Embryonic facial prominence (tissue), 1 donor: ENCODE measurements around the gene PPP1R11.

Source experiments
- DNase-seq: peaks from one replicate; pipeline ENCODE4 v3.0.0-alpha.2; 2016; ENCODE audit errors: extremely low spot score

The PPP1R11 gene

DNA sequence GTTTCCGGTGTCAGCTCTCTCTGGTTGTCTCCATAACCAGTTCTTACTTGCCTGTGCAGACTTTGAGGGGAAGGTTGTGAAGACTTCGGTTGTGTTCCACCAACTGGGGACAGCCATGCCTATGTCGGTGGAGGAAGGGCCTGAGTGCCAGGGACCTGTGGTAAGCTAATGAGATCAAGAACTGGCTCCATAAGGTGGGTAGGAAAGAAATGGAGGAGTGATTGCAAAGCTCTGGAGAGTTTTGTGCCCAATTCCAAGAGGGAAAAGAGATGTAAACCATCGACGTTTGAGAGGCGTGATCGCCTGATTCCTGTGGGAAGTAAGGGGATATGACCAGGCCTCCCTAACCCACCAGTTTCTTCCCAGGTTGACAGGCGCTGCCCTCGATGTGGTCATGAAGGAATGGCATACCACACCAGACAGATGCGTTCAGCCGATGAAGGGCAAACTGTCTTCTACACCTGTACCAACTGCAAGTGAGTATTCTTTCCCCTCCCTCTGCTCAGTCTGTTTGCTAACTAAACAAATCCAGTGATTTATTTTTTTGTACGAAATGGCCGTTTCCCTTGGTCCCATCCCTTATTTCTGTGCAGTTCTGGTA is 5.0 kb upstream of the PPP1R11 start:
- DNase-seq, result no peak

DNA sequence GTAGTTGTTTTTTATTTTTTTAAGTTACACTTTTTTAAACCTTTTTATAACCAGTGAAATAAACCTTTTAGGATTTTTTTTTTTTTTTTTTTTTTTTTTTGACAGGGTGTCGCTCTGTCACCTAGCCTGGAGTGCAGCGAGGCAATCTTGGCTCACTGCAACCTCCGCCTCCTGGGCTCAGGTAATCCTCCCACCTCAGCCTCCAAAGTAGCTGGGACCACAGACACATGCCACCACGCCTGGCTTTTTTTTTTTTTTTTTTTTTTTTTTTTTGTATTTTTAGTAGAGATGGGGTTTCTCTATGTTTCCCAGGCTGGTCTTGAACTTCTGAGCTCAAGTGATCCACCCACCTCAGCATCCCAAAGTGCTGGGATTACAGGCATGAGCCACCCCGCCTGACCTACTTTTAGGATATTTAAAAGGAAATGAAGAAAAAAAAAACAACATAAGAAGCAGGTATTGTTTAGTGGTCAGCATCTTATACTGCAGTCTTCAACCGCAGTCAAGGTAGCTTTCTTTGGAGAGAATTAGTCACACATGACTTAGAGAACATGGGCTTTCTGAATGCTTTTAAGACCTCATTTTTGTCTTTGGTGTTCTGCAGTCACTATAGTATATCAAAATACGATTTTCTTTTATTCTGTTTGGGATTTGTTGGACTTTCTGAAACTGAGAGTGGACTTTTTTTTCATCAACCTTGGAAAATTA is 4.4 kb upstream of the PPP1R11 start:
- no peak for DNase-seq

DNA sequence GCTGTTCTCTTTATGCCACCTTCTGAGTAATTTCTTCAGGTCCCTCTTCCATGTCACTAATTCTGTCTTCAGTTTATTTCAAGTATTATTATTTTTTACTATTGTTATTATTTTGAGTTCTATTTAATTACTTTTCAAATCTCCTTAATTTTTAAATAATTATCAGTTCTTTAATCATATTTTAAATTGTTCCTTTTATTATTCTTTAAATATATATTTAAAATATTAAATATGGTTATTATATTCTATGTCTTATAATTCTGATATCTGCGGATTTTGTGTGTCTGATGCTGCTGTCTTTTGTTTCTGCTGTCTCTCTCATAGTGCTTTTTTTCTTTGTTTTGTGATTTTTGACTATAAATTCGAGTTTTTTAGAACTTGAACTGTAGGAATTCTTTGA is 3.7 kb upstream of the PPP1R11 start:
- no peak for DNase-seq

DNA sequence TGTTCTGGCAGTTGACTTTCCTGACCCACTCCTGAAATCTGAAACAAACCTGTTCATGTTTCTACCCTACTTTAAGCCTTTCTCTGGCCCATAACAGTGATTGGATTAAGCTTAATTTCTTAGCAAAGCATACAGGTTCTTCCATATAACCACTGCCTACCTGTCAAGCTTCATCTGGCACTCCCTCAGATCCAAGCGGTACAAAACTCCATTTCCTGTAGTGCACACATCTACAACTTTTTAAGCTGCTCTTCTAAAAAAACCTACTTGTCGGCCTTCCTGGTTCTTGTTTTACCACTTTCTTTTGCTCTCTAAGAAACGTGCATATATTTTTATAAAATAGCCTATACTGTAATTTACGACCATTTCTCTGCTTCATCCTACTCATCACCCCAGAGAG is 916 bp upstream of the PPP1R11 start:
- DNase-seq, result no peak

DNA sequence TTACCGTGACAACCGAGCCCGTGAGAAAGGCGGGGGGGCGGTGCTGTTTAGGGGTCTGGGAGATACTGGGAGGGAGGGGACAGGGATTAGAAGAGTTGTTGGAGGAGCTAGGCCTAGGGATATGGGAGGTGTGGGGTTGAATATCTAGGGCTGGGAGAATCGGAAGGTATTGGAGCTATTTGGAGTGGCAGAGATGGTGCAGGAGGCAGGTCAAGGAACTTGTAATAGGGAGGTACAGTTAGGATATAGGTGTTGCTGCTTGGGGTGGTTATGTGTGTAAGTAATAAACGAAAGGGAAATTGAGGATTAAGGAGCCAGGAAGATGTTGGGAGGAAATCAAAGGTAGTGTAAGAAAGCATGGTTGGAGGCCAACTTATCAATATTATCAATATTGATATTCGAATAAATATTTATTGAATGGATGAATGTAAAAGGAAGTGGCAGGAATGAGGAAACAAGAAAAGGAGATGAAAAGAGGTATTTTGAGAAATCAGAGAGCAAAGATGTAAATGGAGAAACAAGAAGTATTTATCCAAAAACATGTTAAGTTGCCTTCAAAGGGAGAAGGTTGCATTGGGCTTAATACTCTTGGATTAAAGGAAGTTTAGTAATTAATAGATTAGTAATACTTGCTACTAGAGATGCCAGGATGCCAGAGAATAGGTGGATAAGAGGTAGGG is 602 bp downstream of the PPP1R11 start:
- no peak for DNase-seq

DNA sequence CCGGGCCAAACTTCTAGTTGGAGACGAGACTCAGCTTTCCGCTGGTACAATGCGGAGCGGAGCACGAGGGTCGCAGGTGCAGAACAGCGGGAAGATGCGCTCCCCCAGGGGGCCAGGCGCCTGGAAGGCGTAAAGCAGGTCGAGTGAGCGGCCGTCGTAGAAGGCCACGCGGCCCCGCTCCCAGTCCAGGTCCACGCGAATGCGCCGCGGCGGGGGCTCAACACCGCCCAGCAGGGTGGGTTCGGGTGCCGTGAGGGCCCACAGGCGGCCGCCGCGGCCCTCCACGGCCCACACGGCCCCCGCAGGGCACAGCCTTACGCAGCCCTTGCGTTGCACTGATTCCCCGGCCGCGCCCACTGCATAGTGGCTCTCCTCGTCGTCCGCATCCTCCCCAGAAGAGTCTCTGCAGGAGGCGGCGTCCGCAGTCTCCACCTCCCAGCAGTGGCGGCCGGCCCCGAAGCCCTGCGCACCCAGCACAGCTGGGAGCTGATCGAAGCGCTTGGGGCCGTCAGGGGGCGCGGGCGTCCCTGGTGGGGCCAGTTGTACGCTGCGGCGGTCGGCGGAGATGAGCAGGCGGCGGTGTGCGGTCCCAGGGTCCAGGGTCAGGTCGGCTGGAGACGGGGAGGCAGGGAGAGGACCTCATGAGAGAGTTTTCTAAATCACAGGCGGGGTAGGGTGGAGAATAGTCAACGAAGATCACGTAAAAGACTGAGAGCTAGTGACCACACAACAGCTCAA is 4.3 kb downstream of the PPP1R11 start:
- DNase-seq, result no peak

DNA sequence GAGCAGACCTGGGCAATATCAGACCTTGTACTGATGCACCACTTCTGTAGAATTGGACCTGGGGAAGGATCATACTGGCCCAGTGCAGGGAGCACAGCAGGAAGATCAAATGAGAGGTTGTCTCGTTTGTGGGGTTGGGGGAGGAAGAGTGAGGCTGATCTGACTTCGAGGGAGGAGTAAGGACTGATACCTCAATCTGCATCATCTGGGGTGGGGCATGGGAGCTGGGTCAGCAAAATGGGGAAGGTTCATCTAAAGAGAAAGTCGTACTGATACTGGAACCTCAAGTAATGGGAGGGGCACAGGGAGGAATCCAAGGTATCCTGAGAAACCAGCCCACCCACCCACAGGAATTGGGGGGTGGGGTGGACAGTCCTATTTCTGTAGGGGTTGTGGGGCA is 4.9 kb downstream of the PPP1R11 start:
- DNase-seq, result no peak

DNA sequence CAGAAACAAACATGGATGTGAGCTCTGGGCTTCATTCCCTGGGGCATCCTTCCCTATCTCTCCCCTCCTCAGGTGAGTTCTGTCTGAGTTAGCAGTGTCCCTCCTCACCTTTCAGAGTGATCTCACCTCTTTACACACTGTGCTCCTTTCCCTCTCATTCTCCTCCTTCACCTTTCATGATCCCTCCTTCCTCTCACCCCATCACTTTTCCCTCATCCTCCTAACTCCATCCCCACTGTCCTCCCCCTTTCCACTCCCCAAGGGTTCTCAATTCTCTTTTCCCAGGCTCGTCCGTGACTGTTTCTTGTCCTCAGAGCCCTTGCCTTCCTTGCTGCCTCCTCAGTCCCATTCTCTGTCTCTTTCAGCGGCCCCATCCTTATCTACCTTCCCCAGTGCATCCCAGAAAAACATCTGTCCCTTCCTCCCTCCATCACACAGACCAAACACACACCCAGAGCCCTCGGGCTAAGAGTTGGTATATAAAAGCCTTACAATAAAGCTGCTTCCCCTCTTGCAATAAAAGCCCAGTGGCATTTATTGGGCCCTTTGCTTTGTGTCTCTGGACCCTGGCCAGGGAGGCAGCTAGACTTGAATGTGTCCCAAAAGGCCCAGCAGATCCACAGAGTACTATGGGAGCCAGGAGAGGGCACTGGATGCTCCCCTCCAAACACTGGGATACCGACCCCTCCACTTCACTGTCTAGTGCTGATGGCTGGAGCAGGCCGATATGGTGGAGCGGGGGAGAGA is 6.7 kb downstream of the PPP1R11 start:
- DNase-seq, result no peak

DNA sequence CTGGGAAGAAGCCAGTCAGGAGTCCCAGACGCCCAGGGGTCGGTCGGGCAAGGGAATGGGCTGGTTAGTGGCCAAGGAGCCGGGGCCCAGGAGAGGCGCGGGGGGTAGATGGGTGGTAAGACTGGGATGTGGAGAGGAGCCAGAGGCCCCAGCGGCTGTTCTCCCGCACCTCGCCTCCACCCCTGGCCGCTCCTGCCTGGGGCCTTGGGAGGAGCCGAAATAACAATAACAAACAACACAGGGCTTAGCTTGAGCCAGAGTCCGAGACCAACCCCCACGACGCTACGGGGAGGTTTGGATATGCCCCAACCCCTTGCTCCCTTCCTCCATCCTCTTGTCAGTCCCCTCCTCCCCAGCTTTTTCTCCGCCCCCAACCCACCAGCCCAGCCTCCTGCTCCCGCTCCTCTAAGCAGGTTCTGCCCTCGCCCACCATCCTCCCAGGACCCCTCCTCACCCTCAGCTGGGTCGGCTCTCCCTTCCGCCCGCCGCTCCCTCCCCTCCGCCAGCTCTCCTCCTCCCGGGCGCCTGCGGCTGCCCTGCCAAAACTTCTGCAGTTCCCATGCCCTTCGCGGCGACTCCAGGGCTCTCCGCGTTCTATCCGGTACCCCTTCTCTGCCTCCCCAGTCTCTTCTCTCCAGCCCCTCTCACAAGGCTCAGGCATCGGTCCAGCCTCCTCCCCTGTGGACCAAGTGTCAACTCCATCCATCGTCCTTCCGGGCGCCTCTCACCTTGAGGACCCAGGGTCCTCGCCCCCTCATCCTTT is 7.5 kb downstream of the PPP1R11 start:
- no peak for DNase-seq

DNA sequence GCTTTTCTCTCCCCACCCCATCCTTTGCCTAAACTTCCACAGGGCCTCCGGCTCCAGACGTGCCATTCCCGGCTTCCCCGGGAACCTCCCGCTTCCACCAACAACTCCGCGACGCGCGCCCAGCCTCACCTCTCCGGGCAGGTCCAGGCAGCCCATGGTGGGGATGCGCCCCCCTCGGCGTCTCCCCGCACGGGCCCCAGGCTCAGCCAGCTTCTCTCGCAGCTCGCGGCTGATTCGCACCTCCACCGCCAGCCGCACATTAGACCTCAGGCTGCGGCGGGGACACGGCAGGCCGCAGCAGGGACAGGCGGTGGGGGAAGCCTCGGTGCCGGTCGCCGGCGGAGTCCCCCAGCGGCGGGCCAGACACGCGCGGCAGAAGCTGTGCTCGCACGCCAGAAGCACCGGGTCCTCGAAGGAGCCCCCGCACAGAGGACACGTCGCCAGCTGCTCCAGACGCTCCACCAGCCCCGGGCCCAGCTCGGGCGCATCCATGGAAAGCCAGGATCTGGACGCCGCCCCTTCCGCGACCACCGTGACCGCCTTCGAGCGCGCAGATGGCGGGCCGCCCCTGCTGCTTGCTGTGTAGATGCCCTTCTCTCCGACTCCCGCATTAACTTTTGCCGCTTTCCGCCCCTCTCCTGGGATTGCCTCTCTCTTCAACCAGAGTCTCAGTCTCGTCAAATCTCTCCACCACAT is 8.2 kb downstream of the PPP1R11 start, which contains the start of gene RNF39:
RNF39 (minus strand) TSS at position 676 of the 696 bp plus-strand sequence; CDS start at position 492, 184 bp downstream.
- DNase-seq, result no peak

DNA sequence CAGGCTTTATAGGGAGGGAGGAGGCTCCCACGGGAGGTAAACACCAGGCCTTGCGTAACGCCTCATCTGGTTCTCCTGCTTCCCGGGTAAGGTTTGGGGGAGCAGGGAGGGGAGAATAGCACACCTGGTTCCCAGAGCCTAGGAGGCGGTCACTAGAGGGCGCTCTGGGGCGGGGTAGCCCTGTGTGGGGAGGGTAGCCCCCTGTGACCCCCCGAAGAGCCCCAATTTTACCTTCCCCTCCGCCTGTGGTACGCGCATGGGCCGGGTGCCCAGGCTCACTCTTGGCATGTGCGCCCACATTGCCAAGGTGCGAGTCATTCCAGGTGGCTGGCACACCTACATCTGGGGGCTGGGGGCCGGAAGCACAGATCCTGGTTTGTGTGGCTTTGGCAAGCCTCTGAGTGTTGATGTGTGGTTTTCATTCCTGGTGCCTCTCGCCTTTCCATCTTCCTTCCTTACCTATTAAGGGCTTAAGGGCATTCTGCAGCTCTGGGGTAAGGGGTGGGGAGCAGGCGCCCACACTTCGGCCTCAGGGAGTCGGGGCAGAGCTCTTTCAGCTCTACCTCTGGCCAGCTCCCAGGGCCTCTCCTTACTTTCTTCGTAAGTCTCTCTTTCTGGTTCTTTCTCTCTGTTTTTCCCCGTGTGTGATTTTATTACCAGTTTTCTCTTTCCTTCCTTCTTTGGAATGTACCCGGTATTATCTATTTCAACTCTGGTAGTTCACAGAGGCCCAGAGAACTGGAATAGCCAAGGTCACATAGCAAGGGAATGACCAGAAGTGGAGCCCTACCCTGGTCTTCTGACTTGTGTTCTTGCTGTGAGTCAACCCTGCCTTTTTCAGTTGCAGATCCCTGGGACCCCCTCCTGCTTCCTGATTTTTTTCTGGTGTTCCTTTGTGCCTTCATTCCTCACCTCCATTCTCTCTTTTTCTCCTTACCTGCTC is 9.1 kb downstream of the PPP1R11 start:
- DNase-seq, result no peak

DNA sequence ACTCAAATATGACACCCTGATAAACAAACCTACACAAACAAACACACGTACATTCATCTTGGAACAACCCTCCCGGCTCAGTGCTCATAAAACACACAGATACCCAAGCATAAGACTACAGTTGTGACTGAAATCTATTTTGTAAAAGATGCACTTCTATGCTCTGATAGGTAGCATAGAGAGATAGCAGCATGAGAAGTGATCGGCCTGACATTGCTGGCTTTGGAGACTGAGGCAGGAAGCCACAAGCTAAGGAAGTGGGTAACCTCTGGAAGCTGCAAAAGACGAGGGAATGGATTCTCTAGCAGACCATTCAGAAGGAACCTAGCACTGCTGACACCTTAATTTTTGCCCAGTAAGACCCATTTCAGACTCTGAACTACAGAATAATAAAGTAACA is 10.2 kb downstream of the PPP1R11 start:
- no peak for DNase-seq

DNA sequence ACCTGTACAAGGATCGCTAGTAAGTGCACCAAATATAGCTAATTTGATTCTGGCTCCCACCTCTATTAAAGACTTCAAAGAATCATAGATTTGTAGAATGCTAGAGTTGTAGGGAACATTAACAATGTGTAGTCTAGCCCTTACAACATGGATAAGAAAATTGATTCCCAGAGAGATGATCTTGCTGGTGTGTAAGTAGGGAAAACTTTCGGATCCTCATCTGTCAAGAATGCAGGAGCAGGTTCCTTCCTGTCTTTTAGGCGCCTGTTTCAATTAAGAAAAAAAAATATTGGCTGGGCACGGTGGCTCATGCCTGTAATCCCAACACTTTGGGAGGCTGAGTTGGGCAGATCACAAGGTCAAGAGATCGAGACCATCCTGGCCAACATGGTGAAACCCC is 20.9 kb downstream of the PPP1R11 start:
- DNase-seq, result no peak

DNA sequence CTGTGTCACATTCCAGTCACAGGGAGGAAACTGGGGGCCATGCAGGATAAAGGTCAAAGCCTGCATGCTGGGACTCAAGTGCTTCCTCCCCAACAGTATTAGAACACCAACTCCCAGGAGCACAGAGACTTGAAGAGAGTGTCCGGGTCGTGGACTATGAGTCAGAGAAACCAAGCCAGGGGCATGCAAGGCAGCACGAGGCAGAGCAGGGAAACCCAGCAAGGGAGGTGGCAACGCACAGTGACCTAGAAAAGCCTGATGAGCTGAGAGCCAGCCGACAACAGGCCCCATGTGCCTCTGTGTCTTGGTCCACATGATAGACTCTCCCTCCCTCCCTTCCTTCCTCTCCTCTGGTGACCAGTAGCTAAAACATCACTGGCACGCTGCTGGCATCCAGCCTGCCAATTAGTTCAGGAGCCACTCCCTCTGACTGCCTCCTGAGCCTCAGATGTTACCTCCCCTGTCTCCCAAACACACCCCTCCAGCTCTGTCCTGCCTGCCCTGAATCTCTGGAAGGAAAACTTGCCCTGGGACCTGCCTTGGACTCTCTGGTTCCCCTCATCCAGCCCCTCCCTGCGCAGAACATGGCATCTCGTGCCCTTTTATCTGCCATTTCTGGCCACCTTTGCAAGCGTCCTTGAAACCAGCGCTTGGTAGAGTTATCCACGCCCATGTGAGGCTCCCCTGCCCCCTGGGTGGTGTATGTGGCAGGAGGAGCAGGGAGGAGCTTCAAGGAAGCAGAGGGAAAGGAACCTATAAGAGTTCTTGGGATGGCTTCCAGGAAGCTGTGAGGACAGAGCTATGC is 24.8 kb downstream of the PPP1R11 start:
- DNase-seq, result no peak

DNA sequence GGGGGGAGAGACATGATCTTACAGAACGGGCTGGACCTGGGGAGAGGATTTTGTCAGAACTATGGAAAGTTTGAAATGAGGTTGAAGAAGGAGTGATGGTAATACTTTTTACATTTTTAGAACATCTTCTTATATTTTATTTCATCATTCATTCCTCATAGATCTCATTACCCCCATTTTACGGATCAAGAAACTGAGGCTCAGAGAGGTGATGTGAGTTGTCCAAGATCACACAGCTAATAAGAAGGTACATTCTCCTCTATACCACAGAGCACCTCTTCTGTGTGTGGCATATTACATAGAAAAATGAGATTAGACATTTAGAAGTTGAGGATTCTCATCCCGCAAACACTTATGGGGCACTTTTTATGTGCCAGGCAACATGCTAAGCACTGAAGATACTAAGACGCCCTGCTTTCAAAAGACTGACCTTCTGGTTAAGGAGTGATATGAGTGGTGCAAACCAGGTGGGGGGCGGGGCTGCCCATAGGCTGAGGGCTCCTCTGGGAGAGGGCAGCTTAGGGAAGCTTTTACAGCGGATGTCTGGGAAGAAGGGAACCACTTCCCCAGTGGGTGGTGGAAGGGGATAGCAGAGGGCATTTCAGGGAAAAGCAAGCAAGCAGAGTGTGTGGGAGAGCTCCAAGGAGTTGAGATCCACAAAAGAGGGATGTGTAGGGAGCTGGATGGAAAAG is 26.0 kb downstream of the PPP1R11 start:
- DNase-seq, result no peak

DNA sequence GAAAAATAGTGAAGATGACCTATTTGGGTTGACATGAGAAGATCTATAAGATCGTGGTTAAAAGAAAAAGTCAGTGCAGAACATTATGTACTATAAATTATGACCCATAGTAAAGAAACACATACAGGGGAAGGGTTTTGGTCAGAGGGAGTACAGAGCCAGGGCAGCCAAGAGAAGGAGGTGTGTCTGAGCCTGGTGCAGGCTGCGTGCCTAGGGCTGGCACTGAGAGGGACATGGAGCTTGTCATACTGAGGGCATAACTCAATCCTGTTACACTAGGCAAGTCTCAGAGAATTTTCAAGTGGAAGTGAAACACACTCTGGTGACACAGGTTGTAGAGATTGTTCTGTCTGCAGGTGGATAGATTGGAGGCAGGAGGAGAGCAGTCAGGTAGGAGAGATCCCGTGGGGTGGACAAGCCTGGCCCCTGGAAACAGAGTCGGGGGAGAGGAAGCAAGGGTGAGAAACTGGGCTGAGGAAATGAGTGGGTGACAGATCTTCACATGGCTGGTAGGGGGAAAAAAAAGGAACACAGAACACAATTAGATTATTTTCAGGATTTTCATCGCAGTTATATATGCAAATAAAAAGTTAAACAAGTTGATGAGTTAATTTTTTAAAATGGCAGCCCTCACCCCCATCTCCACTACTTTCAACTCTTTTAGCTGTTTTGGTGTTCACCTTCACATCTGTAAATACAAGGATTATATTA is 27.1 kb downstream of the PPP1R11 start:
- DNase-seq, result no peak

DNA sequence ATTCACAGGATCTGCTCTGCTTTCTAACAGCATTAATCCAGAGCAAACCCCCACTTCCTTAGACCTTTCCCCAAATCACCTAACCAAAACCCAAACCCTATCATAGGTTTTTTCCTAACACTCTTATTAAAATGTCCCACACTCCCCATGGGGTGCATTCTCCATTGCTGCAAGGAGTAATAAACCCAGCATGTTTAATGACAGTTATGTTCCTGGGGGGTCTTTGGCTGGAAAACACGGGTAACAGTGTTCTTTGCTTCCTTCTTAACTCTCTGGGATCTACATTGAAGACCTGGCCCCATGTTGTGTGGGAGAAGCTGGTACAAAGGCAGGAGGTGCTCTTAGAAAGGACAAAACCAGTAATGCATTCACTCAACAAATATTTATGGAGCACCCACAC is 29.8 kb downstream of the PPP1R11 start:
- no peak for DNase-seq
